Hepatocyte (in vitro differentiated cells): ENCODE measurements around the gene SAMD1. TPM values are rescaled to one million over a fixed set of nuclear protein-coding genes. Genes with fewer than 3 reads are reported as not detected.

ENCODE experiments used
- DNase-seq: peaks from one replicate; pipeline ENCODE4 v3.0.0-alpha.2; 2016; ENCODE audit warnings: low spot score
- H2AFZ ChIP-seq: fragments of 200-600 bp; sonication (generic); 2 replicates; pipeline ENCODE4 v1.6.0; 2016; ENCODE audit warnings: antibody characterized with exemption, mild to moderate bottlenecking
- H3K27ac ChIP-seq: fragments of 200-600 bp; sonication (generic); 2 replicates; pipeline ENCODE4 v1.5.1; 2016; ENCODE audit warnings: mild to moderate bottlenecking
- H3K27me3 ChIP-seq: fragments of 200-600 bp; sonication (generic); 2 replicates; pipeline ENCODE4 v1.6.1; 2016
- H3K36me3 ChIP-seq: fragments of 200-600 bp; sonication (generic); replicated peaks from 2 replicates; pipeline ENCODE4 v1.5.1; 2016; ENCODE audit warnings: low read depth; ENCODE audit not compliant: insufficient read depth
- H3K4me1 ChIP-seq: fragments of 200-600 bp; sonication (generic); 2 replicates; pipeline ENCODE4 v1.5.1; 2016; ENCODE audit warnings: mild to moderate bottlenecking, moderate library complexity; ENCODE audit not compliant: insufficient read depth
- H3K4me2 ChIP-seq: fragments of 200-600 bp; sonication (generic); 2 replicates; pipeline ENCODE4 v1.6.0; 2016
- H3K4me3 ChIP-seq: fragments of 200-600 bp; sonication (generic); 2 replicates; pipeline ENCODE4 v1.5.1; 2016; ENCODE audit warnings: mild to moderate bottlenecking
- H3K79me2 ChIP-seq: fragments of 200-600 bp; sonication (generic); 2 replicates; pipeline ENCODE4 v1.6.0; 2017; ENCODE audit warnings: mild to moderate bottlenecking
- H3K9me2 ChIP-seq: fragments of 200-600 bp; sonication (generic); replicated peaks from 2 replicates; pipeline ENCODE4 v1.6.0; 2017; ENCODE audit warnings: mild to moderate bottlenecking; ENCODE audit not compliant: insufficient read depth
- H3K9me3 ChIP-seq: fragments of 200-600 bp; sonication (generic); 2 replicates; pipeline ENCODE4 v1.5.1; 2016; ENCODE audit warnings: low read depth, mild to moderate bottlenecking
- H4K20me1 ChIP-seq: fragments of 200-600 bp; sonication (generic); 2 replicates; pipeline ENCODE4 v1.6.0; 2016; ENCODE audit warnings: mild to moderate bottlenecking; ENCODE audit not compliant: insufficient read depth, poor library complexity, severe bottlenecking
- EZH2 ChIP-seq: fragments of 200-600 bp; sonication (generic); IDR thresholded peaks from 2 replicates; pipeline ENCODE4 v1.6.1; 2016; ENCODE audit warnings: antibody characterized with exemption, mild to moderate bottlenecking, borderline replicate concordance
- EZH2phosphoT487 ChIP-seq: fragments of 200-600 bp; sonication (generic); IDR thresholded peaks from one replicate; pipeline ENCODE4 v1.6.1; 2018; ENCODE audit warnings: antibody characterized with exemption, mild to moderate bottlenecking, low read depth, moderate library complexity; ENCODE audit not compliant: unreplicated experiment, severe bottlenecking
- WGBS: methylation state at CpG from one replicate; pipeline ENCODE4 v1.1.6; 2016; ENCODE audit warnings: low lambda C conversion rate; ENCODE audit errors: missing lambda C conversion rate; 5-methylcytosine and 5-hydroxymethylcytosine counted together
- polyA plus RNA-seq: library from polyadenylated mRNA; unstranded; fragments of >200 nt; fragmentation: Nextera tagmentation; extraction: Ambion mirVana; gene quantifications from 2 replicates; pipeline ENCODE4 v1.2.1, GENCODE V29; 2016
- total RNA-seq: library from RNA; depleted of rRNA; stranded (reverse); fragments of >200 nt; gene quantifications from 2 replicates; pipeline ENCODE4 v1.2.3, GENCODE V29; 2014
- TF ChIP-seq, protein P1 (sequence below): fragments of 200-600 bp; sonication (generic); IDR thresholded peaks from 2 replicates; pipeline ENCODE4 v1.5.1; 2016; ENCODE audit warnings: antibody characterized with exemption, mild to moderate bottlenecking; ENCODE audit not compliant: poor library complexity

Gene SAMD1
- total and polyA plus RNA-seq, 2 experiments from 2014 or later, result 35.8 to 45.6 TPM

DNA sequence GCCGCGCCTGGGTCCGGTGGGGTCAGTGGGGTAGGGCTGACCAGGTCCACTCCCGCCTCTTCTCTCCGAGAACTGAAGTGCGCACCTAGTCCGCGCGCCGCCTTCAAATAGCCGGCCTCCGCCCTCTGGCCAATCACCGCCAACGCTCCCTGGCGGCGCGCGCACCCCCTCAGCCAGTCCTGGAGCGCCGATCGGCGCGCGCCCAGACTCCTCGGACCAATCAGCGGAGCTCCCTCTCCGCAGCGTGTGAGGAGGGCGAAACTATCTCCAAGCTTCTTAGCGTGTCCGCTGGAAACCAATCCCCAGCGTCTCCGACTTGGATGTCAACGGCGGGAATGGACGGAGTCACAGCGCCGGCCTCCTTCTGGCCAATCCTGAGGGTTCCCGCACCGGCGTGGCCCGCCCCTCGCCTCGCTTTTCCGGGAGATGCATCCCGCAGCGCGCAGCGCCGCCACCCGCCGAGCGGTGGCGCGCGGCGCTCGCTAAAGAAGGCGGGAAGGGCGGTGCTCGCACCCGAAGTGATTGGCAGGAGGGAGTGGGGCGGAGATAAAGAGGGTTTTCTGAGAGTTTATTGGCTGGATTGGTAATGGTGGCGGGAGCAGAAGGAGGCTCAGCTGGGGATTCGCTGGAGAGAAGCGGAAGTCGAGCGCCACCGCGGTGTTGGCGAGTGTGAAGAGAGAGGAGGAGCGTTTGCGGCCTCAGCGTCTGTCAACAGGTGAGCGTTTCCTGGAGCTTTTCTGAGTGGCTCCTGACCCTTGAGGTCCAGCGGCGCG, 46.1 kb upstream of the SAMD1 start, which contains the start of gene ASF1B:
Gene ASF1B (minus strand): TSS at position 81 of the 773 bp plus-strand sequence. CDS start 133 bp downstream, outside the sequence.
- no peaks in the 10 kb centered on the region for H3K36me3 ChIP-seq
- TF ChIP-seq EZH2phosphoT487, result no peak
- TF ChIP-seq, protein P1, sequence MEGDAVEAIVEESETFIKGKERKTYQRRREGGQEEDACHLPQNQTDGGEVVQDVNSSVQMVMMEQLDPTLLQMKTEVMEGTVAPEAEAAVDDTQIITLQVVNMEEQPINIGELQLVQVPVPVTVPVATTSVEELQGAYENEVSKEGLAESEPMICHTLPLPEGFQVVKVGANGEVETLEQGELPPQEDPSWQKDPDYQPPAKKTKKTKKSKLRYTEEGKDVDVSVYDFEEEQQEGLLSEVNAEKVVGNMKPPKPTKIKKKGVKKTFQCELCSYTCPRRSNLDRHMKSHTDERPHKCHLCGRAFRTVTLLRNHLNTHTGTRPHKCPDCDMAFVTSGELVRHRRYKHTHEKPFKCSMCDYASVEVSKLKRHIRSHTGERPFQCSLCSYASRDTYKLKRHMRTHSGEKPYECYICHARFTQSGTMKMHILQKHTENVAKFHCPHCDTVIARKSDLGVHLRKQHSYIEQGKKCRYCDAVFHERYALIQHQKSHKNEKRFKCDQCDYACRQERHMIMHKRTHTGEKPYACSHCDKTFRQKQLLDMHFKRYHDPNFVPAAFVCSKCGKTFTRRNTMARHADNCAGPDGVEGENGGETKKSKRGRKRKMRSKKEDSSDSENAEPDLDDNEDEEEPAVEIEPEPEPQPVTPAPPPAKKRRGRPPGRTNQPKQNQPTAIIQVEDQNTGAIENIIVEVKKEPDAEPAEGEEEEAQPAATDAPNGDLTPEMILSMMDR, result peak; percentile 95
- H3K4me1 ChIP-seq, result peaks cover 13% of the 10 kb centered on the region
- H3K4me3 ChIP-seq, result peak within 1 kb of the TSS; percentile 17
- no peaks in the 10 kb centered on the region for H4K20me1 ChIP-seq
- H3K9me2 ChIP-seq, result no peaks in the 10 kb centered on the region
- WGBS, result under 1% methylated on average over 68 of the region's 78 CpGs
- peaks cover 16% of the 10 kb centered on the region for H3K79me2 ChIP-seq
- peak within 1 kb of the TSS; percentile 34 for H2AFZ ChIP-seq
- H3K9me3 ChIP-seq, result no peaks in the 10 kb centered on the region
- H3K4me2 ChIP-seq, result peak within 1 kb of the TSS; percentile 86
- H3K27me3 ChIP-seq, result no peaks in the 10 kb centered on the region
- H3K27ac ChIP-seq, result peak within 1 kb of the TSS; percentile 89
- peak; percentile 100 for DNase-seq

DNA sequence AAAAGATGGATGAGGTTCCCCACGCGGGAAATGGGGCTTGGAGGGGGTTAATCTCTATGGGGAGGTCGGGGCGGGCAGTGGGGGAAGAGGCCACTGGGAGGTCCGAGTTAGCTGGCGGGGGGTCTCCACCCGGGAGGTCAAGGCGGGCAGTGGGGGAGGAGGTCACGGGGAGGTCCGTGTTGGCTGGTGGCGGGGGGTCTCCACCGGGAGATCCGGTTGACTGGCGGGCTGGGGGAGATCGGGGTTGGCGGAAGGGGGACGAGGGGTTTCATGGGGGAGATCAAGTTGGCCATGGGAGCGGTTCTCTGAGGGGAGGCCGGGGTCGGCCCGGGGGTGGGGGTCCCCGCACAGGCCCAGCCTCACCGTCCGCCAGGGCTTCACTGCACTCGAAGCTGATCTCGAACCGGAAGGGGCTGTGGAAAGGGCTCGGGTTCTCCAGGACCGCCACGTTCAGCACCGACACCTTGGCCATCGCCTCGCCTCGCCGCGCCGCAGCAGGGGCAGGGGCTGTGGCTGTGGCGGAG, 45.5 kb upstream of the SAMD1 start:
- no peak overlapping the region for H3K27ac ChIP-seq
- 0% methylated on average over 5 of the region's 38 CpGs for WGBS

DNA sequence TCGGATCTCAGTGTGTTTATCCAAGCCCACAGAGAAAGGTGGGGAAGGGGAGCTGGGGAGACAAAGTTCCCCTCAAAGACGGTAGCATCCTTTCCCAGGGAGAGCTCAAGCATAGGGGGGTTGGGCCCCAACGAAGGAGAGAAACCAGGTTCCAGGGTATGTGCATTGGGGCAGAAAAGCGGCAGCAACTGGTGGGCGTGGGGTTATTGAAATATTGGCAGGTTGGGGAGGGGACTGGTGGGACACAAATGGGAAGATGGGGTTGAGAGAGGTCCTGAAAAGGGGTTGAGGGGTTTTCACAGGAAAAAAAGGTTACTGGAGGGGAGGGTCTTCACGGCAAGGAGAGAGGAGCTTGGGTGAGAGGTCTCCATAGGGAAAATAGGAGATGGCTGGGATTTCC, 44.8 kb upstream of the SAMD1 start:
- no peak overlapping the region for H2AFZ ChIP-seq
- H3K36me3 ChIP-seq, result no peaks in the 10 kb centered on the region
- TF ChIP-seq EZH2phosphoT487 (no peak), EZH2 (no peak)
- TF ChIP-seq, protein P1, result no peak
- no peaks in the 10 kb centered on the region for H4K20me1 ChIP-seq
- 67% methylated on average over 6 of the region's 6 CpGs for WGBS
- peaks cover 13% of the 10 kb centered on the region for H3K79me2 ChIP-seq
- no peak overlapping the region for H3K4me3 ChIP-seq
- no peak overlapping the region for H3K27ac ChIP-seq
- peak overlapping the region; percentile 83 for H3K4me2 ChIP-seq
- DNase-seq, result no peak
- no peaks in the 10 kb centered on the region for H3K9me3 ChIP-seq
- no peaks in the 10 kb centered on the region for H3K9me2 ChIP-seq
- H3K4me1 ChIP-seq, result peaks cover 13% of the 10 kb centered on the region
- no peaks in the 10 kb centered on the region for H3K27me3 ChIP-seq

More for the DNA sequence above, 45.5 kb upstream of the SAMD1 start:
- Histone ChIP-seq H3K4me1 (peaks cover 13% of the 10 kb centered on the region), H2AFZ (no peak overlapping the region), H3K79me2 (peaks cover 14% of the 10 kb centered on the region), H3K4me3 (peak overlapping the region; percentile 5), H3K9me3 (no peaks in the 10 kb centered on the region), H3K9me2 (no peaks in the 10 kb centered on the region), H4K20me1 (no peaks in the 10 kb centered on the region), H3K27me3 (no peaks in the 10 kb centered on the region), H3K4me2 (peak overlapping the region; percentile 83), H3K36me3 (no peaks in the 10 kb centered on the region)
- TF ChIP-seq EZH2 (no peak), EZH2phosphoT487 (no peak)
- TF ChIP-seq, protein P1, result no peak
- DNase-seq, result no peak
